ENCODE data around the gene SAMD14.

DNA sequence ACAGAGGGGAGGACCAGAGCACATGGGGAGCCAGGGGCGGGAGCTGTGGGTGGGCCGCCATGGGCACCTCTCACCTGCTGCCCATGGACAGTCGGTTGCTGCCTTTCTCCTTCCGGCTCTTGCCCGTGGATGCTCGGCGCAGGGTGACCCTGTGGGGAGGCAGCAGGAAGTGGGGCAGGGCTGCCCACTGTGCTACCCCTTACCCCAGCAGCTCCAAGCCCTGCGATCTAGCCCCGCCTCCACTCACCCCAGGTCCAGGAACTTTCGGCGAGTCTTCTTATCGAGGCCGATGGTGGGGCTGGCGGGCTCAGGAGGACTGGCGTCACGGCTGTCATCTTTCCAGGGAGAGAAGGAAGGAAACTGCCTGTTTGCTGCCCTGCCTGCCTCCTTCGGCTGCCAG, 14.2 kb downstream of the SAMD14 start:
- no peak for TF ChIP-seq BRCA1 (IDR thresholded peaks at IDR 0.05; ENCODE audit: low read depth, low read length)
- TF ChIP-seq CEBPB (IDR thresholded peaks at IDR 0.05; ENCODE audit: borderline replicate concordance in 1 of 2, low read depth in 2 of 2, low read length in 2 of 2), result no peak
- TF ChIP-seq, protein P1, sequence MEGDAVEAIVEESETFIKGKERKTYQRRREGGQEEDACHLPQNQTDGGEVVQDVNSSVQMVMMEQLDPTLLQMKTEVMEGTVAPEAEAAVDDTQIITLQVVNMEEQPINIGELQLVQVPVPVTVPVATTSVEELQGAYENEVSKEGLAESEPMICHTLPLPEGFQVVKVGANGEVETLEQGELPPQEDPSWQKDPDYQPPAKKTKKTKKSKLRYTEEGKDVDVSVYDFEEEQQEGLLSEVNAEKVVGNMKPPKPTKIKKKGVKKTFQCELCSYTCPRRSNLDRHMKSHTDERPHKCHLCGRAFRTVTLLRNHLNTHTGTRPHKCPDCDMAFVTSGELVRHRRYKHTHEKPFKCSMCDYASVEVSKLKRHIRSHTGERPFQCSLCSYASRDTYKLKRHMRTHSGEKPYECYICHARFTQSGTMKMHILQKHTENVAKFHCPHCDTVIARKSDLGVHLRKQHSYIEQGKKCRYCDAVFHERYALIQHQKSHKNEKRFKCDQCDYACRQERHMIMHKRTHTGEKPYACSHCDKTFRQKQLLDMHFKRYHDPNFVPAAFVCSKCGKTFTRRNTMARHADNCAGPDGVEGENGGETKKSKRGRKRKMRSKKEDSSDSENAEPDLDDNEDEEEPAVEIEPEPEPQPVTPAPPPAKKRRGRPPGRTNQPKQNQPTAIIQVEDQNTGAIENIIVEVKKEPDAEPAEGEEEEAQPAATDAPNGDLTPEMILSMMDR (IDR thresholded peaks at IDR 0.05 in 2 of 3, conservative IDR thresholded peaks at IDR 0.05 in 1 of 3; ENCODE audit: control insufficient read depth in 2 of 3, extremely low read depth in 1 of 3, insufficient read depth in 1 of 3, low read depth in 3 of 3, low read length in 3 of 3), result no peak
- no peak for TF ChIP-seq POLR2AphosphoS5 (IDR thresholded peaks at IDR 0.05; ENCODE audit: low read length)
- TF ChIP-seq, protein P2, sequence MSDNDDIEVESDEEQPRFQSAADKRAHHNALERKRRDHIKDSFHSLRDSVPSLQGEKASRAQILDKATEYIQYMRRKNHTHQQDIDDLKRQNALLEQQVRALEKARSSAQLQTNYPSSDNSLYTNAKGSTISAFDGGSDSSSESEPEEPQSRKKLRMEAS (IDR thresholded peaks at IDR 0.05; ENCODE audit: low read depth, low read length), result no peak
- TF ChIP-seq NR2F1 (conservative IDR thresholded peaks at IDR 0.05), result no peak
- TF ChIP-seq MTA2 (IDR thresholded peaks at IDR 0.05; ENCODE audit: low read depth), result no peak
- TF ChIP-seq POLR2A (IDR thresholded peaks at IDR 0.05; ENCODE audit: low read depth, low read length), result no peak
- TF ChIP-seq, protein P3, sequence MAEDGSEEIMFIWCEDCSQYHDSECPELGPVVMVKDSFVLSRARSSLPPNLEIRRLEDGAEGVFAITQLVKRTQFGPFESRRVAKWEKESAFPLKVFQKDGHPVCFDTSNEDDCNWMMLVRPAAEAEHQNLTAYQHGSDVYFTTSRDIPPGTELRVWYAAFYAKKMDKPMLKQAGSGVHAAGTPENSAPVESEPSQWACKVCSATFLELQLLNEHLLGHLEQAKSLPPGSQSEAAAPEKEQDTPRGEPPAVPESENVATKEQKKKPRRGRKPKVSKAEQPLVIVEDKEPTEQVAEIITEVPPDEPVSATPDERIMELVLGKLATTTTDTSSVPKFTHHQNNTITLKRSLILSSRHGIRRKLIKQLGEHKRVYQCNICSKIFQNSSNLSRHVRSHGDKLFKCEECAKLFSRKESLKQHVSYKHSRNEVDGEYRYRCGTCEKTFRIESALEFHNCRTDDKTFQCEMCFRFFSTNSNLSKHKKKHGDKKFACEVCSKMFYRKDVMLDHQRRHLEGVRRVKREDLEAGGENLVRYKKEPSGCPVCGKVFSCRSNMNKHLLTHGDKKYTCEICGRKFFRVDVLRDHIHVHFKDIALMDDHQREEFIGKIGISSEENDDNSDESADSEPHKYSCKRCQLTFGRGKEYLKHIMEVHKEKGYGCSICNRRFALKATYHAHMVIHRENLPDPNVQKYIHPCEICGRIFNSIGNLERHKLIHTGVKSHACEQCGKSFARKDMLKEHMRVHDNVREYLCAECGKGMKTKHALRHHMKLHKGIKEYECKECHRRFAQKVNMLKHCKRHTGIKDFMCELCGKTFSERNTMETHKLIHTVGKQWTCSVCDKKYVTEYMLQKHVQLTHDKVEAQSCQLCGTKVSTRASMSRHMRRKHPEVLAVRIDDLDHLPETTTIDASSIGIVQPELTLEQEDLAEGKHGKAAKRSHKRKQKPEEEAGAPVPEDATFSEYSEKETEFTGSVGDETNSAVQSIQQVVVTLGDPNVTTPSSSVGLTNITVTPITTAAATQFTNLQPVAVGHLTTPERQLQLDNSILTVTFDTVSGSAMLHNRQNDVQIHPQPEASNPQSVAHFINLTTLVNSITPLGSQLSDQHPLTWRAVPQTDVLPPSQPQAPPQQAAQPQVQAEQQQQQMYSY (CRISPR knock-in tag; IDR thresholded peaks at IDR 0.05), result no peak

All from GM12878 (cell line).